ENCODE data around the gene MYD88.
"Not testable (repeated sequence)": the region's sequence is repeated elsewhere in the genome, so short reads cannot be mapped to it uniquely, and the experiment has no call there.

Gene MYD88

GRCh38 chr3:38147421-38147820 is 9.0 kb downstream of the MYD88 start:
- DNase-seq, result no peak

- no peak for DNase-seq
Observed at GRCh38 chr3:38148311-38148882, 9.9 kb downstream of the MYD88 start.

GRCh38 chr3:38149708-38150107 is 11.2 kb downstream of the MYD88 start:
- DNase-seq, result no peak

GRCh38 chr3:38150780-38151528 is 12.5 kb downstream of the MYD88 start:
- DNase-seq, result no peak

- no peak for DNase-seq
Observed at GRCh38 chr3:38151667-38152265, 13.3 kb downstream of the MYD88 start.

- DNase-seq, result no peak
Observed at GRCh38 chr3:38152609-38153008, 14.1 kb downstream of the MYD88 start.

- no peak for DNase-seq
Observed at GRCh38 chr3:38153221-38153620, 14.8 kb downstream of the MYD88 start.

- DNase-seq, result no peak
Observed at GRCh38 chr3:38154033-38154494, 15.6 kb downstream of the MYD88 start.

GRCh38 chr3:38154625-38155255 is 16.3 kb downstream of the MYD88 start:
- DNase-seq, result no peak

- DNase-seq, result no peak
Observed at GRCh38 chr3:38155825-38156224, 17.4 kb downstream of the MYD88 start.

GRCh38 chr3:38157117-38157516 is 18.7 kb downstream of the MYD88 start:
- no peak for DNase-seq

GRCh38 chr3:38157595-38157994 is 19.1 kb downstream of the MYD88 start:
- no peak for DNase-seq

GRCh38 chr3:38158472-38158871 is 20.0 kb downstream of the MYD88 start:
- no peak for DNase-seq

- not testable (repeated sequence) for DNase-seq
Observed at GRCh38 chr3:38160704-38161103, 22.2 kb downstream of the MYD88 start.

GRCh38 chr3:38163117-38163840 is 24.8 kb downstream of the MYD88 start:
- DNase-seq, result no peak

- no peak for DNase-seq
Observed at GRCh38 chr3:38163841-38164642, 25.6 kb downstream of the MYD88 start.

- DNase-seq, result no peak
Observed at GRCh38 chr3:38164643-38164951, 26.1 kb downstream of the MYD88 start.

GRCh38 chr3:38164952-38165721 is 26.7 kb downstream of the MYD88 start, which contains the start of gene OXSR1:
Gene OXSR1 (plus strand): TSS chr3:38165537. CDS start chr3:38165877, 340 bp downstream.
- peak; percentile 96 for DNase-seq

- DNase-seq, result no peak
Observed at GRCh38 chr3:38165722-38166387, 27.4 kb downstream of the MYD88 start.

- no peak for DNase-seq
Observed at GRCh38 chr3:38167591-38167990, 29.1 kb downstream of the MYD88 start.

Data from NCI-H1092 (cell line).